SU-DHL-6 (cell line): ENCODE results near the gene ENDOU.
"Not testable (repeated sequence)": the region's sequence is repeated elsewhere in the genome, so short reads cannot be mapped to it uniquely, and the experiment has no call there.

Source experiments
- H2AFZ ChIP-seq: fragments of 200-600 bp; sonication (generic); 2 replicates; pipeline ENCODE4 v1.6.1; 2014; ENCODE audit warnings: low read depth, mild to moderate bottlenecking, moderate library complexity, mixed read lengths, antibody characterized with exemption, low read length; ENCODE audit not compliant: severe bottlenecking
- H3F3A ChIP-seq: fragments of 200-600 bp; shearing (Covaris generic); 2 replicates; pipeline ENCODE4 v1.6.0; 2016; ENCODE audit warnings: antibody characterized with exemption, mild to moderate bottlenecking; ENCODE audit not compliant: insufficient read depth
- H3K27ac ChIP-seq: fragments of 200-600 bp; sonication (generic); 2 replicates; pipeline ENCODE4 v1.5.1; 2016; ENCODE audit warnings: low read depth, mild to moderate bottlenecking, low read length, moderate library complexity, mixed read lengths
- H3K27me3 ChIP-seq: fragments of 200-600 bp; sonication (generic), shearing (Covaris generic); 2 replicates; pipeline ENCODE4 v1.6.0; 2014; ENCODE audit warnings: mild to moderate bottlenecking, low read length
- H3K36me3 ChIP-seq: fragments of 200-600 bp; sonication (generic); 2 replicates; pipeline ENCODE4 v1.6.1; 2014; ENCODE audit warnings: mild to moderate bottlenecking, low read length, mixed read lengths
- H3K4me2 ChIP-seq: fragments of 300-600, 200-600 bp; shearing (Covaris generic), sonication (generic); 2 replicates; pipeline ENCODE4 v1.6.0; 2014; ENCODE audit warnings: low read length, low read depth, mild to moderate bottlenecking; ENCODE audit not compliant: poor library complexity, severe bottlenecking
- H3K4me3 ChIP-seq: fragments of 200-600 bp; sonication (generic); 2 replicates; pipeline ENCODE4 v1.5.1; 2014; ENCODE audit warnings: antibody characterized with exemption, low read length, mild to moderate bottlenecking, mixed read lengths; ENCODE audit not compliant: insufficient read depth, poor library complexity, severe bottlenecking
- H3K79me2 ChIP-seq: fragments of 200-600 bp; sonication (generic); 2 replicates; pipeline ENCODE4 v1.6.1; 2014; ENCODE audit warnings: mild to moderate bottlenecking, low read length, moderate library complexity; ENCODE audit not compliant: insufficient read depth
- H3K9ac ChIP-seq: fragments of 200-600 bp; sonication (generic); 2 replicates; pipeline ENCODE4 v1.7.0; 2014; ENCODE audit warnings: mild to moderate bottlenecking, low read length
- H3K9me2 ChIP-seq: fragments of 200-600 bp; sonication (generic); replicated peaks from 2 replicates; pipeline ENCODE4 v1.6.1; 2014; ENCODE audit warnings: low read length; ENCODE audit not compliant: insufficient read depth
- H3K9me3 ChIP-seq: fragments of 200-600 bp; sonication (generic); 2 replicates; pipeline ENCODE4 v1.6.1; 2014; ENCODE audit warnings: low read length, mixed read lengths; ENCODE audit not compliant: insufficient read depth
- H4K20me1 ChIP-seq: fragments of 200-600 bp; sonication (generic); 2 replicates; pipeline ENCODE4 v1.6.1; 2014; ENCODE audit warnings: low read depth, mild to moderate bottlenecking, antibody characterized with exemption, low read length, moderate library complexity, mixed read lengths
- CTCF ChIP-seq: fragments of 200-600 bp; sonication (generic); IDR thresholded peaks from one replicate; pipeline ENCODE4 v1.5.1; 2017; ENCODE audit warnings: antibody characterized with exemption, mild to moderate bottlenecking, low read length, moderate library complexity; ENCODE audit not compliant: insufficient read depth, poor library complexity, severe bottlenecking
- EZH2phosphoT487 ChIP-seq: fragments of 200-600 bp; sonication (generic), shearing (Covaris generic); conservative IDR thresholded peaks from 2 replicates; pipeline ENCODE4 v1.6.1; 2018; ENCODE audit warnings: mild to moderate bottlenecking, antibody characterized with exemption, low read length, moderate library complexity, mixed read lengths

The ENDOU gene

GRCh38 chr12:47686645-47687240 is 38.5 kb downstream of the ENDOU start:
- H3K79me2 ChIP-seq: no peaks in the 10 kb centered on the region
- peaks cover 33% of the 10 kb centered on the region for H3K36me3 ChIP-seq

DNA sequence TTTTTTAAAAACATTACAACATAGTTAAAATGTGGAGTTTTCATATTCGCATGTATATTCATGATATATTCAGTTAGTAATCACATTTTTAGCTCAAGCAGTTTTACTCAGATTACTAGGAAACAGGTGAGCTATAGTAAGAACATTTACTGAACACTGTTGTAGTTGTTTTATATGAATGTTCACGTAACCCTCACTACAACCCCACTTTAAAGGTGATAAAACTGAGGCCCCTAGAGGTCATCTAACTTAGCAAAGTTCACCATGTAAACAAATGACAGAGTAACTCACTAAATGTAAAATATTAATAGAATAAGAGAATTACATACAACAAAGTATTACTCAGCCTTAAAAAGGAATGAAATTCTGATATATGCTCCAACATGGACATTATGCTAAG is 45.5 kb downstream of the ENDOU start:
- Histone ChIP-seq H3K4me2 (no peak overlapping the region), H2AFZ (no peak overlapping the region), H3K27ac (no peak overlapping the region), H3K79me2 (no peaks in the 10 kb centered on the region), H3K27me3 (no peaks in the 10 kb centered on the region), H3K4me3 (no peak overlapping the region), H3K9me3 (no peaks in the 10 kb centered on the region), H3K9me2 (no peaks in the 10 kb centered on the region), H4K20me1 (no peaks in the 10 kb centered on the region), H3F3A (peaks cover 13% of the 10 kb centered on the region; the same call in 1 of the 2 replicates), H3K9ac (no peak overlapping the region), H3K36me3 (peaks cover 27% of the 10 kb centered on the region)
- TF ChIP-seq CTCF: no peak
- TF ChIP-seq EZH2phosphoT487: no peak

More at GRCh38 chr12:47686645-47687240, 38.5 kb downstream of the ENDOU start:
- Histone ChIP-seq H3K27me3 (no peaks in the 10 kb centered on the region), H3K4me2 (no peak overlapping the region), H3K9me2 (no peaks in the 10 kb centered on the region), H3K9ac (no peak overlapping the region), H3K9me3 (no peaks in the 10 kb centered on the region), H4K20me1 (no peaks in the 10 kb centered on the region), H3F3A (peaks cover 12% of the 10 kb centered on the region; the same call in 1 of the 2 replicates), H3K27ac (no peak overlapping the region), H2AFZ (no peak overlapping the region), H3K4me3 (no peak overlapping the region)
- no peak for TF ChIP-seq EZH2phosphoT487
- peak; percentile 24 for TF ChIP-seq CTCF

GRCh38 chr12:47672068-47672467 is 53.2 kb downstream of the ENDOU start:
- no peaks in the 10 kb centered on the region; the same call in 1 of the 2 replicates for H4K20me1 ChIP-seq
- no peak overlapping the region for H3K9ac ChIP-seq
- H3K27me3 ChIP-seq: no peaks in the 10 kb centered on the region
- H3K4me3 ChIP-seq: no peak overlapping the region
- no peaks in the 10 kb centered on the region for H3K9me3 ChIP-seq
- H3K79me2 ChIP-seq: no peaks in the 10 kb centered on the region
- no peaks in the 10 kb centered on the region for H3K9me2 ChIP-seq
- H3K27ac ChIP-seq: no peak overlapping the region
- peaks cover 41% of the 10 kb centered on the region for H3K36me3 ChIP-seq
- TF ChIP-seq CTCF (no peak), EZH2phosphoT487 (no peak)
- H3K4me2 ChIP-seq: no peak overlapping the region
- no peaks in the 10 kb centered on the region; the same call in 1 of the 2 replicates for H3F3A ChIP-seq
- no peak overlapping the region for H2AFZ ChIP-seq

- not testable (repeated sequence) for H3K9ac ChIP-seq, H3K4me2 ChIP-seq, H3K27ac ChIP-seq, H3K9me2 ChIP-seq, H3K27me3 ChIP-seq, H3F3A ChIP-seq, H4K20me1 ChIP-seq, H3K79me2 ChIP-seq, H3K4me3 ChIP-seq, H3K9me3 ChIP-seq, H2AFZ ChIP-seq
- peaks cover 60% of the 10 kb centered on the region for H3K36me3 ChIP-seq
Measured at GRCh38 chr12:47667935-47668334, 57.4 kb downstream of the ENDOU start.
